Measurements from ENCODE around the gene IL1RAP.
"Not testable (repeated sequence)": the region's sequence is repeated elsewhere in the genome, so short reads cannot be mapped to it uniquely, and the experiment has no call there.

Gene IL1RAP

DNA sequence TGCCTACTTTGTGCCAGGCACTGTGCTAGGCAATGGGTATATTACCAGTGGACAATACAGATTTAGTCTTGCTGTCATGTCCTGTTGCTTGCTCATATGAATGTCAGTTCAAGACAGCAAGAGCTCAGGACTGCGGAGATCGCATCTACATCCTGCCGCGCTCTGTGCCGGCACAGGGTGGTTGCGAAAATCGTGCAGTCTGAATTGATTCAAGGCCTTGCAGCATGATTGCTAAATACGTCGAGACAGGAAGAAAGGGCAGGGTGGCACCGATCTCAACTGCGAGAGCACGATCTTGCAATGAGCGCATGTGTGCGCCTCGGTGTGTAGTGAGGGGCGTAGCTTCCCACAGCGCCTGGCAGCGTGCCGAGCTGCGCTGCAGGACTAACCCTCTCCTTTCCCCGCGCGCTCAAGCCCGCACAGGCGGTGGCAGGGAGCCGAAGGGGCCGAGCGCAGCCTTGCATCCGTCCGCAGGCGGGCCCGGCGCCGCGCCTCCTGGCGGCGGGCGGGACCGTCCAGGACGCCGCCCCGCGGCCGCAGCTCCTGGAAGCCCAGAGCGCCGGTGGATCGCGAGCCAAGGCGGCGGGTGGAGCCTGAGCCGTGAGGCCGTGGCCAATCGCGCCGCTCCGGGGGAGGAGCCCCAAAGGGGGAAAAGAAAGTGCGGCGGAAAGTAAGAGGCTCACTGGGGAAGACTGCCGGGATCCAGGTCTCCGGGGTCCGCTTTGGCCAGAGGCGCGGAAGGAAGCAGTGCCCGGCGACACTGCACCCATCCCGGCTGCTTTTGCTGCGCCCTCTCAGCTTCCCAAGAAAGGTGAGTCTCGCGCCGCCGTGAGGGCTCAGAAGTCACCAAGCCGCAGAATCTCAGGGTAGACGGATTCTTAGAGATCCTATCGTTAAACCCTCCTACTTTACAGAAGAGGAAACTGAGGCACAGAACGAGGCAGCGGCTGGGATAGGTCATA is at the start of gene IL1RAP:
Gene IL1RAP, plus strand, starts transcription at position 677 of the 962 bp plus-strand sequence. CDS start 50,205 bp downstream, outside the sequence.
- peak; percentile 42 for DNase-seq (ENCODE audit: low read depth)
- peak within 1 kb of the TSS; percentile 78 for H3K4me3 ChIP-seq (ENCODE audit: low read depth, low read length)
- TF ChIP-seq CTCF (IDR thresholded peaks at IDR 0.05; ENCODE audit: low read depth, low read length, missing control alignments), result peak; percentile 59

DNA sequence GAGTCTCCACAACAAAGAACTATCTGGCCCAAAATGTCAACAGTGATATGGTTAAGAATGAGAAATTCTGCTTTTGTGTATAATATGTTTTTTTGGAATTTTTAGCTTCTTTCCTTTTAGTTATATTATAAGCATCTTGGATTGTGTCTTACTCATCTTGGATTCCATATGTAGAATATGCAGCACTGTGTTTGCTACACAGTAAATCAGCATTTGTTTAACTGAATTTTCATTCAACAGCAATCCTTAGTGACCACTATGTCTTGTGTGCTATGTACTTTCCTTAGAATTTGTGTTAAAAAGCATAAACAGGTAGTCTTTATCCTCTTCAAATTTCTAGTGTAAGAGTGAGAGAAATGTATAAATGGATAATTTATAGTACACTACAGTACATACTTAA is 46.0 kb upstream of the IL1RAP start:
- no peak for TF ChIP-seq CTCF (IDR thresholded peaks at IDR 0.05; ENCODE audit: low read depth, low read length, missing control alignments)
- DNase-seq (ENCODE audit: low read depth), result no peak
- no peak overlapping the region for H3K4me3 ChIP-seq (ENCODE audit: low read depth, low read length)

DNA sequence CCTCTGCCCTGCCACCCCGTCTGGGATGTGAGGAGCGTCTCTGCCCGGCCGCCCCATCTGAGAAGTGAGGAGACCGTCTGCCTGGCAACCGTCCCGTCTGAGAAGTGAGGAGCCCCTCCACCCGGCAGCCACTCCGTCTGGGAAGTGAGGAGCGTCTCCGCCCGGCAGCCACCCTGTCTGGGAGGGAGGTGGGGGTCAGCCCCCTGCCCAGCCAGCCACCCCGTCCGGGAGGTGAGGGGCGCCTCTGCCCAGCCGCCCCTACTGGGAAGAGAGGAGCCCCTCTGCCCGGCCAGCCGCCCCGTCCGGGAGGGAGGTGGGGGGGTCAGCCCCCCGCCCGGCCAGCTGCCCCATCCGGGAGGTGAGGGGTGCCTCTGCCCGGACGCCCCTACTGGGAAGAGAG is 40.6 kb upstream of the IL1RAP start:
- not testable (repeated sequence) for DNase-seq (ENCODE audit: low read depth); H3K4me3 ChIP-seq (ENCODE audit: low read depth, low read length)

- H3K4me3 ChIP-seq (ENCODE audit: low read depth, low read length), result no peak overlapping the region
- no peak for DNase-seq (ENCODE audit: low read depth)
- no peak for TF ChIP-seq CTCF (IDR thresholded peaks at IDR 0.05; ENCODE audit: low read depth, low read length, missing control alignments)
Measured at GRCh38 chr3:190481779-190482178, 32.1 kb upstream of the IL1RAP start.

DNA sequence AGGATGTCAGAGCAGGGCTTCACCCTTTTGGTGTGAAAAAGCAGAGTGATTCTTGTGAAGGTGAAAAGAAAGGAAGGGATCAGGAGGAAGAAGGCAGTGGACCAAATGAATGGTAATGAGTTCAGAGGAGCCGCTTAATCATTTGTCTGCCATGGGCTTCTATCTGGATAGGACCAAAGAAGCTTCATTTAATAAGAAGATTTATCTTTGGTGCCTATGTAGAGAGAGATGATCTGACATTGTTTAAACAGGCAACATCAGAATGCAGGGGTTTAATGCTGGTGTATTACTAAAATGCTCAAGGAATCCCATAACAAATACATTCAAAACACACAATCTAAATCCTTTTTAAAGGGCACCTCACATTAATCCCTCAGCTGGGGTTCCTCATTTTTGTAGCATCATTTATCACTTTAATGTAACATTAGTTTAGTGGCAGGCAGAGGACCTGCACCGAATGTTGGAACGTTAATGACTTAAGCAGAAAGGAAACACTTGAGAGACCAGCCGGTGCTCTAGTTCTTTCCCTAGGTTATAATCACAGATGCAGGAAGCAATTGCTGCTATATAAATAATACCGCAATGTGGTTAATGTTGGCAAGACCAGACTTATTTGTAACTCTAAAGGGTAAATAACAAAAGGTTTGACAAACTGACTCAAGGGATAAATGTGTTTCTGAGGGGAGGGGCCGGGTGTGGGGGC is 27.9 kb upstream of the IL1RAP start:
- no peak for TF ChIP-seq CTCF (IDR thresholded peaks at IDR 0.05; ENCODE audit: low read depth, low read length, missing control alignments)
- H3K4me3 ChIP-seq (ENCODE audit: low read depth, low read length), result no peak overlapping the region
- no peak for DNase-seq (ENCODE audit: low read depth)

GRCh38 chr3:190486533-190486864 is 27.4 kb upstream of the IL1RAP start:
- TF ChIP-seq CTCF (IDR thresholded peaks at IDR 0.05; ENCODE audit: low read depth, low read length, missing control alignments), result no peak
- no peak overlapping the region for H3K4me3 ChIP-seq (ENCODE audit: low read depth, low read length)
- no peak for DNase-seq (ENCODE audit: low read depth)

GRCh38 chr3:190486908-190487607 is 26.8 kb upstream of the IL1RAP start:
- no peak overlapping the region for H3K4me3 ChIP-seq (ENCODE audit: low read depth, low read length)
- no peak for TF ChIP-seq CTCF (IDR thresholded peaks at IDR 0.05; ENCODE audit: low read depth, low read length, missing control alignments)
- DNase-seq (ENCODE audit: low read depth), result no peak

Data from GM12864 (cell line).